LNCAP (cell line): ENCODE data around the gene PF4V1.

Source experiments
- TF ChIP-seq, protein P1 (sequence below): fragments of 450-650 bp; IDR thresholded peaks from 2 replicates; pipeline ENCODE4 v1.5.1; 2017; ENCODE audit warnings: mild to moderate bottlenecking

The PF4V1 gene

DNA sequence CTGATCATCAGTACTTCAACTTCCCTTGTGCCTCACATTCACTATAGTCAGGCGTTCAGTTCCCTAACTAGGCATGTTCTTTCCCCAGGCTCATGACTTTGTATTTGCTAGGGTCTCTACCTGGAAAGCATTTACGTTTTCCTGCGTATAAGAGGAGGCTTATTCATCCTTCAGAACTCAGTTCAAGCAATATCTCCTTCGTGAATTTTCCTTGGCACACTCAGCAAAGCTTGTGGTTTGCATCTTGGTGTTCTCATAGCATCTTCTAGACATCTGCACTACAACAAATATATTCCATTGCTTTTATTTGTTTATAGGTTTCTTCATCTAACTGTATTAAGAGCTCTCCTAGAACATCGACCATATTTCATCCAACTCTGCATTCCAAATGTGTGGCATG is 14.0 kb upstream of the PF4V1 start:
- TF ChIP-seq, protein P1, sequence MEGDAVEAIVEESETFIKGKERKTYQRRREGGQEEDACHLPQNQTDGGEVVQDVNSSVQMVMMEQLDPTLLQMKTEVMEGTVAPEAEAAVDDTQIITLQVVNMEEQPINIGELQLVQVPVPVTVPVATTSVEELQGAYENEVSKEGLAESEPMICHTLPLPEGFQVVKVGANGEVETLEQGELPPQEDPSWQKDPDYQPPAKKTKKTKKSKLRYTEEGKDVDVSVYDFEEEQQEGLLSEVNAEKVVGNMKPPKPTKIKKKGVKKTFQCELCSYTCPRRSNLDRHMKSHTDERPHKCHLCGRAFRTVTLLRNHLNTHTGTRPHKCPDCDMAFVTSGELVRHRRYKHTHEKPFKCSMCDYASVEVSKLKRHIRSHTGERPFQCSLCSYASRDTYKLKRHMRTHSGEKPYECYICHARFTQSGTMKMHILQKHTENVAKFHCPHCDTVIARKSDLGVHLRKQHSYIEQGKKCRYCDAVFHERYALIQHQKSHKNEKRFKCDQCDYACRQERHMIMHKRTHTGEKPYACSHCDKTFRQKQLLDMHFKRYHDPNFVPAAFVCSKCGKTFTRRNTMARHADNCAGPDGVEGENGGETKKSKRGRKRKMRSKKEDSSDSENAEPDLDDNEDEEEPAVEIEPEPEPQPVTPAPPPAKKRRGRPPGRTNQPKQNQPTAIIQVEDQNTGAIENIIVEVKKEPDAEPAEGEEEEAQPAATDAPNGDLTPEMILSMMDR, result no peak

DNA sequence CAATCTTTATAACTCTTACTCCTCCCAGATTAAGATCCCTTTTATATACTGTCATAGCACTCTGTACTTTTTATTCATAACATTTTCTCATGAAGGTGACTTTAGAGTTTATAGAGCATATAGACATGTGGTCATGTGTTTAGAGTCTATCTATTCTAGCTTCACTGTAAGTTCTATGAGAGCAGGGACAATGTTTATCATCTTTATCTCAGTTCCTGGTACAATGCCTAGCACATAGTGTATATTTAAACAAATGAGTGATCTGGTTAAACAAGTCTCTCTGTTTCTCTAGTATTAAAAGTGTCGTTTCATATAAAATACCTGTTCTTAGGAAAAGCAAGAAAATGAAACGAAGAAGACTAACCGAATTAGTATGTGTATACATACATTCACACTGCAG is 13.4 kb upstream of the PF4V1 start:
- TF ChIP-seq, protein P1, result no peak

- TF ChIP-seq, protein P1, result no peak
These were observed 11.7 kb upstream of the PF4V1 start for GRCh38 chr4:73841243-73841925.

GRCh38 chr4:73842696-73843095 is 10.4 kb upstream of the PF4V1 start:
- TF ChIP-seq, protein P1, result no peak

GRCh38 chr4:73843369-73843768 is 9.7 kb upstream of the PF4V1 start:
- TF ChIP-seq, protein P1, result no peak

GRCh38 chr4:73844345-73844744 is 8.8 kb upstream of the PF4V1 start:
- TF ChIP-seq, protein P1, result no peak

DNA sequence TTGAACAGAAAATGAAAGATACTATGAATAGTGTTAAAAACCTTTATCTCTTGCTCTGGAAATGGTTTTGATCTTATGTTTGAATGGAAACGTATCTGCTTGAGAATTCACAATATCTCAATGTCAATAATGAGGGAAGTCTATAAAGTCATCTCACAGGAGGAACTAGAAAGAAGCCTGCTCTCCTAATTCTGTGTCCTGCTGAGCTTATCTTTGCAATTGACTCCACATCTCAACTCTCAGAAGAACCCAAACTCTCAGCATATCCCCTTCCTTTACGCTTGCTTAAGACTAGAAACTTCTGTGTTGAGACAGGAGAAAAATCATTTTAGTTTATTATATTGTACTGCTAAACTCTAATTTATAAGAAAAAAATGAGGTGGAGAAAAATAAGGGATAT is 8.3 kb upstream of the PF4V1 start:
- TF ChIP-seq, protein P1, result no peak
